GM23338 (cell line): ENCODE measurements around the gene TVP23A. TPM values are rescaled to one million over a fixed set of nuclear protein-coding genes. Genes with fewer than 3 reads are reported as not detected.

Experiments used
- CREB1 ChIP-seq: fragments of 250-450 bp; sonication (Bioruptor Pico); IDR thresholded peaks from 2 replicates; pipeline ENCODE4 v1.5.0; 2020; ENCODE audit warnings: low read depth, mild to moderate bottlenecking, moderate library complexity
- EZH2 ChIP-seq: fragments of 200-600 bp; sonication (generic); IDR thresholded peaks from one replicate; pipeline ENCODE4 v1.8.0; 2017; ENCODE audit warnings: antibody characterized with exemption, mild to moderate bottlenecking, low read depth; ENCODE audit not compliant: unreplicated experiment
- NANOG ChIP-seq: IDR thresholded peaks from 2 replicates; pipeline ENCODE4 v1.6.1; 2016; ENCODE audit warnings: antibody characterized with exemption, borderline replicate concordance
- STAT1 ChIP-seq: IDR thresholded peaks from one replicate; pipeline ENCODE4 v1.6.1; 2016; ENCODE audit warnings: antibody characterized with exemption; ENCODE audit not compliant: unreplicated experiment
- ZNF331 ChIP-seq: fragments of 250-450 bp; sonication (Bioruptor Pico); IDR thresholded peaks from 2 replicates; pipeline ENCODE4 v1.5.0; 2020; ENCODE audit warnings: low read depth, mild to moderate bottlenecking, moderate library complexity
- polyA plus RNA-seq: library from polyadenylated mRNA; unstranded; fragments of >200 nt; fragmentation: Nextera tagmentation; extraction: Ambion mirVana; gene quantifications from 2 replicates; pipeline ENCODE4 v1.2.1, GENCODE V29; 2016
- total RNA-seq: library from RNA; depleted of rRNA; stranded (reverse); fragments of >200 nt; shearing (Covaris generic); gene quantifications from 2 replicates; pipeline ENCODE4 v1.2.3, GENCODE V29; 2014
- TF ChIP-seq, protein P1 (sequence below): fragments of 250-450 bp; sonication (Bioruptor Pico); IDR thresholded peaks from 2 replicates; pipeline ENCODE4 v1.5.0; 2020; ENCODE audit warnings: mild to moderate bottlenecking, moderate library complexity
- TF ChIP-seq, protein P2 (sequence below): IDR thresholded peaks from one replicate; pipeline ENCODE4 v1.6.1; 2018; ENCODE audit warnings: antibody characterized with exemption; ENCODE audit not compliant: unreplicated experiment
- TF ChIP-seq, protein P3 (sequence below): IDR thresholded peaks from 2 replicates; pipeline ENCODE4 v1.6.1; 2016; ENCODE audit warnings: antibody characterized with exemption

Gene TVP23A
- total and polyA plus RNA-seq, 2 experiments from 2014 or later, result 2.8 to 4.5 TPM

DNA sequence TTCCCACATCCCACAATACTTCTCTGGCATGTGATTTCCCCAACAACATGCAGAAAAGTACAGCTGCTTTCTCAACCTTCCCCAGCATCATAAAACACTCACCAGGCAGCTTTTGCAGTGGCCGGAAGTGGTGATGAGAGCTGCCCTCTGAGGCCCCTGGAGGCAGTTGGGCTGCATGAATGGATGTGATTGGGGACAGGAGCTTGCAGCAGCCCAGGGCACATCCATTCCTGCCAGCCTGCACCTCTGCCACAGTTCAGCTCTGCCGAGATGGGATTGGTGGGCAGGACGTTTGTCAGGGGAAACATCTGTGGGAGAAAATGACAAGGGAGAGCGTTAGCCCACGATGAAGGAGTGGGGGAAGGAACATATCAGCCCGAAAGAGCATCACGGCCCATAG lies 55.1 kb downstream of the TVP23A start (continued):
- TF ChIP-seq, protein P1, sequence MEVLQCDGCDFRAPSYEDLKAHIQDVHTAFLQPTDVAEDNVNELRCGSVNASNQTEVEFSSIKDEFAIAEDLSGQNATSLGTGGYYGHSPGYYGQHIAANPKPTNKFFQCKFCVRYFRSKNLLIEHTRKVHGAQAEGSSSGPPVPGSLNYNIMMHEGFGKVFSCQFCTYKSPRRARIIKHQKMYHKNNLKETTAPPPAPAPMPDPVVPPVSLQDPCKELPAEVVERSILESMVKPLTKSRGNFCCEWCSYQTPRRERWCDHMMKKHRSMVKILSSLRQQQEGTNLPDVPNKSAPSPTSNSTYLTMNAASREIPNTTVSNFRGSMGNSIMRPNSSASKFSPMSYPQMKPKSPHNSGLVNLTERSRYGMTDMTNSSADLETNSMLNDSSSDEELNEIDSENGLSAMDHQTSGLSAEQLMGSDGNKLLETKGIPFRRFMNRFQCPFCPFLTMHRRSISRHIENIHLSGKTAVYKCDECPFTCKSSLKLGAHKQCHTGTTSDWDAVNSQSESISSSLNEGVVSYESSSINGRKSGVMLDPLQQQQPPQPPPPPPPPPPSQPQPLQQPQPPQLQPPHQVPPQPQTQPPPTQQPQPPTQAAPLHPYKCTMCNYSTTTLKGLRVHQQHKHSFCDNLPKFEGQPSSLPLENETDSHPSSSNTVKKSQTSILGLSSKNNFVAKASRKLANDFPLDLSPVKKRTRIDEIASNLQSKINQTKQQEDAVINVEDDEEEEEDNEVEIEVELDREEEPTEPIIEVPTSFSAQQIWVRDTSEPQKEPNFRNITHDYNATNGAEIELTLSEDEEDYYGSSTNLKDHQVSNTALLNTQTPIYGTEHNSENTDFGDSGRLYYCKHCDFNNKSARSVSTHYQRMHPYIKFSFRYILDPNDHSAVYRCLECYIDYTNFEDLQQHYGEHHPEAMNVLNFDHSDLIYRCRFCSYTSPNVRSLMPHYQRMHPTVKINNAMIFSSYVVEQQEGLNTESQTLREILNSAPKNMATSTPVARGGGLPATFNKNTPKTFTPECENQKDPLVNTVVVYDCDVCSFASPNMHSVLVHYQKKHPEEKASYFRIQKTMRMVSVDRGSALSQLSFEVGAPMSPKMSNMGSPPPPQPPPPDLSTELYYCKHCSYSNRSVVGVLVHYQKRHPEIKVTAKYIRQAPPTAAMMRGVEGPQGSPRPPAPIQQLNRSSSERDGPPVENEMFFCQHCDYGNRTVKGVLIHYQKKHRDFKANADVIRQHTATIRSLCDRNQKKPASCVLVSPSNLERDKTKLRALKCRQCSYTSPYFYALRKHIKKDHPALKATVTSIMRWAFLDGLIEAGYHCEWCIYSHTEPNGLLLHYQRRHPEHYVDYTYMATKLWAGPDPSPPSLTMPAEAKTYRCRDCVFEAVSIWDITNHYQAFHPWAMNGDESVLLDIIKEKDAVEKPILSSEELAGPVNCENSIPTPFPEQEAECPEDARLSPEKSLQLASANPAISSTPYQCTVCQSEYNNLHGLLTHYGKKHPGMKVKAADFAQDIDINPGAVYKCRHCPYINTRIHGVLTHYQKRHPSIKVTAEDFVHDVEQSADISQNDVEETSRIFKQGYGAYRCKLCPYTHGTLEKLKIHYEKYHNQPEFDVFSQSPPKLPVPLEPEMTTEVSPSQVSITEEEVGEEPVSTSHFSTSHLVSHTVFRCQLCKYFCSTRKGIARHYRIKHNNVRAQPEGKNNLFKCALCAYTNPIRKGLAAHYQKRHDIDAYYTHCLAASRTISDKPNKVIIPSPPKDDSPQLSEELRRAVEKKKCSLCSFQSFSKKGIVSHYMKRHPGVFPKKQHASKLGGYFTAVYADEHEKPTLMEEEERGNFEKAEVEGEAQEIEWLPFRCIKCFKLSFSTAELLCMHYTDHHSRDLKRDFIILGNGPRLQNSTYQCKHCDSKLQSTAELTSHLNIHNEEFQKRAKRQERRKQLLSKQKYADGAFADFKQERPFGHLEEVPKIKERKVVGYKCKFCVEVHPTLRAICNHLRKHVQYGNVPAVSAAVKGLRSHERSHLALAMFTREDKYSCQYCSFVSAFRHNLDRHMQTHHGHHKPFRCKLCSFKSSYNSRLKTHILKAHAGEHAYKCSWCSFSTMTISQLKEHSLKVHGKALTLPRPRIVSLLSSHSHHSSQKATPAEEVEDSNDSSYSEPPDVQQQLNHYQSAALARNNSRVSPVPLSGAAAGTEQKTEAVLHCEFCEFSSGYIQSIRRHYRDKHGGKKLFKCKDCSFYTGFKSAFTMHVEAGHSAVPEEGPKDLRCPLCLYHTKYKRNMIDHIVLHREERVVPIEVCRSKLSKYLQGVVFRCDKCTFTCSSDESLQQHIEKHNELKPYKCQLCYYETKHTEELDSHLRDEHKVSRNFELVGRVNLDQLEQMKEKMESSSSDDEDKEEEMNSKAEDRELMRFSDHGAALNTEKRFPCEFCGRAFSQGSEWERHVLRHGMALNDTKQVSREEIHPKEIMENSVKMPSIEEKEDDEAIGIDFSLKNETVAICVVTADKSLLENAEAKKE, result no peak
- TF ChIP-seq ZNF331 (no peak), NANOG (no peak), STAT1 (no peak), EZH2 (no peak), CREB1 (CRISPR knock-in tag) (no peak)
- TF ChIP-seq, protein P2, sequence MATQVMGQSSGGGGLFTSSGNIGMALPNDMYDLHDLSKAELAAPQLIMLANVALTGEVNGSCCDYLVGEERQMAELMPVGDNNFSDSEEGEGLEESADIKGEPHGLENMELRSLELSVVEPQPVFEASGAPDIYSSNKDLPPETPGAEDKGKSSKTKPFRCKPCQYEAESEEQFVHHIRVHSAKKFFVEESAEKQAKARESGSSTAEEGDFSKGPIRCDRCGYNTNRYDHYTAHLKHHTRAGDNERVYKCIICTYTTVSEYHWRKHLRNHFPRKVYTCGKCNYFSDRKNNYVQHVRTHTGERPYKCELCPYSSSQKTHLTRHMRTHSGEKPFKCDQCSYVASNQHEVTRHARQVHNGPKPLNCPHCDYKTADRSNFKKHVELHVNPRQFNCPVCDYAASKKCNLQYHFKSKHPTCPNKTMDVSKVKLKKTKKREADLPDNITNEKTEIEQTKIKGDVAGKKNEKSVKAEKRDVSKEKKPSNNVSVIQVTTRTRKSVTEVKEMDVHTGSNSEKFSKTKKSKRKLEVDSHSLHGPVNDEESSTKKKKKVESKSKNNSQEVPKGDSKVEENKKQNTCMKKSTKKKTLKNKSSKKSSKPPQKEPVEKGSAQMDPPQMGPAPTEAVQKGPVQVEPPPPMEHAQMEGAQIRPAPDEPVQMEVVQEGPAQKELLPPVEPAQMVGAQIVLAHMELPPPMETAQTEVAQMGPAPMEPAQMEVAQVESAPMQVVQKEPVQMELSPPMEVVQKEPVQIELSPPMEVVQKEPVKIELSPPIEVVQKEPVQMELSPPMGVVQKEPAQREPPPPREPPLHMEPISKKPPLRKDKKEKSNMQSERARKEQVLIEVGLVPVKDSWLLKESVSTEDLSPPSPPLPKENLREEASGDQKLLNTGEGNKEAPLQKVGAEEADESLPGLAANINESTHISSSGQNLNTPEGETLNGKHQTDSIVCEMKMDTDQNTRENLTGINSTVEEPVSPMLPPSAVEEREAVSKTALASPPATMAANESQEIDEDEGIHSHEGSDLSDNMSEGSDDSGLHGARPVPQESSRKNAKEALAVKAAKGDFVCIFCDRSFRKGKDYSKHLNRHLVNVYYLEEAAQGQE, result no peak
- TF ChIP-seq, protein P3, sequence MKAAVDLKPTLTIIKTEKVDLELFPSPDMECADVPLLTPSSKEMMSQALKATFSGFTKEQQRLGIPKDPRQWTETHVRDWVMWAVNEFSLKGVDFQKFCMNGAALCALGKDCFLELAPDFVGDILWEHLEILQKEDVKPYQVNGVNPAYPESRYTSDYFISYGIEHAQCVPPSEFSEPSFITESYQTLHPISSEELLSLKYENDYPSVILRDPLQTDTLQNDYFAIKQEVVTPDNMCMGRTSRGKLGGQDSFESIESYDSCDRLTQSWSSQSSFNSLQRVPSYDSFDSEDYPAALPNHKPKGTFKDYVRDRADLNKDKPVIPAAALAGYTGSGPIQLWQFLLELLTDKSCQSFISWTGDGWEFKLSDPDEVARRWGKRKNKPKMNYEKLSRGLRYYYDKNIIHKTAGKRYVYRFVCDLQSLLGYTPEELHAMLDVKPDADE, result no peak
